NCI-H2029 (cell line): Measurements from ENCODE around the gene CISD3.

Source experiments
- DNase-seq: peaks from one replicate; lab custom pipeline; 2025; lab: John Stamatoyannopoulos, UW

CISD3 gene

DNA sequence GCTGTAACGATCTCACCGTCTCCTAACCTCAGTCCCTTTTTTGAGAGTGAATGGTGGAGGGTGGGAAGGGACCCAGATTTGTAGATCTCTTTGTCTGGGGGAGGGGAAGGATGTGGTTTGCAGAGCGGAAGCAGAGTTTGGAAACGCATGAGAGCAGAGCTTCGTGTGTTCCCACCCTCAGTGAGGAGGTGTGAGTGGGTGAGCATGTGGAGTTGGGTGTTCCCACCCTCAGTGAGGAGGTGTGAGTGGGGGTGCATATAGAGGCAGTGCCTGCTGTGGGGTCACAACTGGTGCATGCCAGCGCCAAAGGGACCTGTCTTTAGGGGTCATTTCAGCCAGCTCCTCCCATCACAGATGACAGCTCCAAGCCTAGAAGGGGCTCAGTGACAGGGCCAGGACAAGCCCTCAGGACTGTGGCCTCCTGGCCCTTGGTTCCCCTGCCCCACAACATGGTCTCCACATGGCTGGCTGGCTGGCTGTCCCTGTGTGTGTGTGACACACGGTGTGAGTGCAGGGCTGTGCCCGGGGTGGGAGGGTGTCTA lies 1.8 kb upstream of the CISD3 start:
- no peak for DNase-seq

GRCh38 chr17:38729368-38729885 lies 714 bp upstream of the CISD3 start:
- no peak for DNase-seq

DNA sequence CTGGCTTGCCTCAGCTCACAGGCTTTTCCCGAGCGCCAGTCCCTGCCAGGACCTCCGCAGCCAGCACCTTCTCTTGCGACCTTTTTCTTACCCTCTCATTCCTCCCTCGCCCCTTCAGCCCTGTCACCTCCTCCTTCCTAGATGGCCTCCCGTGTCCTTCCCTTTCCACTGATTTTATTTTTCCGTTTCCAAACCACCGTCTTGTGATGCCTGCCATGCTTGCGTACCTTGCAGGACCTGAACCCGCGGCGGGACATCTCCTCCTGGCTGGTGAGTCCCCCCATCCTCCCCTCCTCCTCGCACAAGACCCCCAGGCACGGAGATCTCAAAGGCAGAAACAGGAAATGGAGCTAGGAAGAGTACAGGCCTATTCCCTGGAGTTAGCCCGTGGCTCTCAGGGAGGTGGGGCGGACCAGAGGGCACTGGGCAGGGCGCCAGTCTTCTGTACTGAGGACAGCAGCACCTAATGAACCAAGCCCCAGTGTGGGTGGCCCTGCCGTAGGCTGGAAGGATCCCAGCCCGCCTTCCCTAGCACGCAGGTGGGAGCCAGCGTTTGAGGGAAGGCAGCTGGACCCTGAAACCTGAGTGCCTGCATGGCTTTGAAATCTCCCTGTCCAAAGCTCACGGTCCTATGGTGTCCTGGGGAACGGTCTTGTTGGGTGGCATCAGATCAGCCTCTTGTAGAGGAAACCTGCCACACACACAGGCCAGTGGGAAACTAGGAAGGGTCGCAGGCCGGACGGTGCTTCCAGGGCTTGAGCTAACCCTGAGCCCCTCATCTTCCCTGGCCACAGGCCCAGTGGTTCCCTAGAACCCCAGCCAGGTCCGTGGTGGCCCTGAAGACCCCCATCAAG lies 612 bp downstream of the CISD3 start:
- peak; percentile 77 for DNase-seq

DNA sequence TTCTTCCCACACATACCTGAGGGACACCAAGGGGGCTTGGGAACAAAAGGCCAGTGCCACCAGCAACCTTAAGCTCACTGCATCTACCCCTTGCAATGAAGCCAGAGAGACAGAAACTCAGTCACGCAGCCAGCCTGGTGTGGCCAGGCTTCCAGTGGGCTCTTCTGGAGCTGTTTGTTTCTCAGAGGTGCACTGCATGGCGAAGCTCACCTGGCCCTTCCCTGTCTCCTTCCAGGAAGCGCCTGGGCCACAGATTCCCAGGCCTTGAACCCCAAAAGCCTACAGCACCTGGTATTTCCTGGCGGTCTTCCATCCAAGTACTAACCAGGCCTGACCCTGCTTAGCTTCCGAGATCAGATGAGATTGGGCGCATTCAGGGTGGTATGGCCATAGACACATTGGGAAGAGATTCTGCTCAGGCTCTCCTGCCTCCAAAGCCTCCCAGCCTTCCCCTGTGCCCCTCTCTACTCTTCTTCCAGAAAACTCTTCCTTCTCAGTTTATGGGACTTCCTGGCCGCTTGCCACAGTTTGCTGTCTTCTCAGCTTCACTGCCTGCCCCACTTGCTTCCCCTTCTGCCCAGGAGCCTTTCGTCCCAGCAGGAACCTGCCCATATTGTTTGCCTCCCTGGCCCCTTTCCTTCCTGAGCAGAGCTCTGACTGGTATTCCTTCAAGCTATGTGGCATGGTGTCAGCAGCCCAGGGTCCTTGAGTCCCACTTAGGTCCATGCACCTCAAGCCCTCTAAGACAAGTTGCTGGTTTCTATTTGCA lies 1.6 kb downstream of the CISD3 start:
- no peak for DNase-seq

- no peak for DNase-seq
Observed at GRCh38 chr17:38732376-38733281, 2.5 kb downstream of the CISD3 start.

DNA sequence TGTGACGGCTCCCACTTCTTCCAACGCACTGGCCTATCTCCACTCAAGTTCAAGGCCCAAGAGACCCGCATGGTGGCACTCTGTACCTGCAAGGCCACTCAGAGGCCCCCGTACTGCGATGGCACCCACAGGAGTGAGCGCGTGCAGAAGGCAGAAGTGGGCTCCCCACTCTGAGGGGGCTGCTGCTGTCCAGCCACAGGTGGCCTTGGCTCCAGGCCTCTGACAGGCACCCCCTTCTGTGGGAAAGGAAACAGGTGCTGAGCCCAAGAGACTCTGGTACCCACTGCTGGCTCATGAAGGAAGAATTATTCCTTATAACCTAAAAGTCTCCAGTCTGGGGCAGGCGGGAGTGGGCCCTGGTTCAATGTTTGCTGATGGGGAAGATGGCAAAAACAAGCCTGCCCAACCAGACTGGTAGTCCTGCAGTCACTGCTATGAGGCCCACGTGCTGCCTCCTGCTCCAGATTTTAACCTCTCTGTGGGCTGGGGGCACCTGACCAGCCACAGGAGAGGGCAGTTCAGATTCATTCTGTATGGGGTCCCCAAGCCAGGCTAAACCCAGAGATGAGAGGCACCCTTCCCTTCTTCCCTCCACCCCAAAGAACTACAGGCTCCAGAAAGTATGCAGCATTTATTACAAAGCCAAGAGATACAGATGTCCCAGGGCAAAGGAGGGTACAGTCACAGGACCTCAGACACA lies 3.3 kb downstream of the CISD3 start:
- DNase-seq = no peak

DNA sequence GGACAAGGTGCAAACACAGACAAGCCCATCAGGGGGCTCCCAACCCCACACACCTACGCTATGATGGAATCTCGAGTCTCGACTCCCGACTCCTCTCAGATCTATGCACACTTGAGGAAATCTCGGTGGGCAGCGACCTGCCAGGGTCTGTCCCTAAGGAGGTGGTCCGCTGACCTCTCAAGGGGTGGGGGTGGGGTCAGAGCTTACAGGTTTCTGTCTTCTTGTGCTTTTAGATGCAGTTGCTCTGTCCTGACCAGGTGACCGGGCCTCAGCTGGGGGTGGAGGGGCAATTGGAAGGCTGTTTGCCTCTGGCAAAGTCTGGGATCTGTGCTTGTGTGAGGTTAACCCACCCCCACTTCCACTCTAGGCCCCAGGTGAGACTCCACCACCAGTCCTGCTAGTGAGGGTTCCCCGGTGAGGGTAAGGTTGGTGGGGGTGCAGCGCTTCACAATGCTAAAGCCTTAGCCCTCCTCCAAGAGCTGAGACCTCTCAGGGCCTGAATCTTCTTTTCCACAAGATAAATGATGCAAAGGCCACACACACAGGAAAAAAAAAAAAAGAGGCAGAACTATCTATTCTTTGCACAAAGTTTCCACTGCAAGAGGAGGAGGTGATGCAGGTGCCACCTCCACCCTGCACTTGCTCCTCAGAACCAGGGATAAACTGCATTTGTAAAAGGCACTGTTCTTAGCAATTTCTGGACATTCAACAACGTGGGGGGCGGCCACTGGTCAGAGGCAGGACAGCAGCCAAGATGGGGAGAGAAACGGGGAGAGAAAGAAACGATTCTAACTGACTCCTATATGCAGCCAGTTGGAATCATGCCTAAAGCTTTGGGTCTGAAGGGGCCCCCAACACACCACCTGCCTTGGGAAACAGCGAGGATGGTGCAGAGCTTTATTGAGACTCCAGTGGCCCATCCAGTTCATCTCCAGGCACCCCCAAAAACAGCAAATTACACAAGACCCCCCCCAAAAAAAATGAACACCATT lies 4.1 kb downstream of the CISD3 start:
- DNase-seq = no peak

GRCh38 chr17:38735161-38735997 lies 5.2 kb downstream of the CISD3 start:
- DNase-seq = no peak

DNA sequence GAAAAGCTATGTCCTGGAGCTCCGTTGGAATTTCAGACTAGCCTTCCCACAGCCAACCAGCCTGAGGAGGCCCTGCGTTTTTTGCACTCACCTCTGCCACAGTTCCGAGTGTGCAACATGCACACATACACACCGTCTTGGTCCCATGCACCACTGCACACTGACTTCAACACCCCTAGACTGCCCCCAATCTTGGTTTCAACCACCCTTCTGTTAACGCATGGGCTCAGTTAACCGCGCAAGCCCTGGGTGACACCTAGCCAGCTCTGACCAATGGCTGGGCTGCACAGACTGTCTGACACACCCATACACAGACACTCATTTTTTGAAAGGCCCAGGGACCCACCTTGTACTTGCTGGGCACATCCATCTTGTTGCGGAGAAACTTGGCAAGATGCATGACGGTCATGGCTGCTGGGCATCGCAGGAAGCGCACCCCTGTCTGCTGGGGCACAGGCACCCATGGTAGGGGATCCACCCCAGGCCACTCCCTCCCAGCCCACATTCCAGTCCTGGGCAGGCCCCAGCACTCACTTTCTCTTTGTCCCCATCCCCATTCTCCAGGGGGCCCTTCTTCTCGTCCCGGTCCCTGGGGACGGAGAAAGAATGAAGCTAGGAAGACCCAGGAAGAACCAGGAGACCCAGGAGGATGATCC lies 8.0 kb downstream of the CISD3 start:
- DNase-seq = no peak

DNA sequence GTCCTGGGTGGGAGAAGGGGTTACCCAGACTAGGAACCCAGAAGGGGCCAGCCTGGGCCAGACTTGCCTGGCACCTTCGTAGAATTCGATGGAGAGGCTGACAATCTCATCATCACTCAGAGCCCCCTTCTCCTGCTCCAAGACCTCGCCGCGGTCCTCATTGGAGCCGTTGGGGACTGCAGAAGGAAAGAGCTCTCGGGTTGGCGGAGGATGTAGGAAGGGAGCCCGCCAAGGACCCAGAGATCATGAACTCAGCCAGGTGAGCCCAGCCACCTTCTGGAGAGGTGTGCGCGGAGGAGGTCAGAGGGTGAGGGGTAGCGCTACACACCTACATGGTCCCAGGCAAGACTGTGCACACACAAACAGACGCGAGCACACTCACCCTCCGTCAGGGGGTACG lies 8.5 kb downstream of the CISD3 start:
- DNase-seq = no peak

- no peak for DNase-seq
Observed at GRCh38 chr17:38739305-38739704, 9.2 kb downstream of the CISD3 start.

DNA sequence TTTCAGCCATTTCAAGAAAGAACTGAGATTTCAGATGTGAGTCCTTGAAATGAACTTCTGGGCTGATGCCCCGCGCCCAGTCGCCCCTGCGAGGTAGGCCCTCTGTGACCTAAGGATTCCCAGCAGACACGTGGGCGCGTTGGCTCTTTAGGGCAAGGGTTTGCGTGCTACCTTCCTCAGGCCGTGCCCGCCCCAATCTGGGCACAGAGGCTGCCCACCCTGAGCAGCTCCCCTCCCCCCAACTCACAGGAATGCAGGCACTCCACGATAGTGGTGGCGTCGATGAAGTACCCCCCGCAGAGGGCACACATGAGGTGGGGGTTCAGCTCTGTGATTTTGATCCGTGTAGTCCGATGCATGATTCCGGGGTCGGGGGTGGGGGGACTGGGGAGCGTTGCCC lies 9.9 kb downstream of the CISD3 start:
- no peak for DNase-seq

DNA sequence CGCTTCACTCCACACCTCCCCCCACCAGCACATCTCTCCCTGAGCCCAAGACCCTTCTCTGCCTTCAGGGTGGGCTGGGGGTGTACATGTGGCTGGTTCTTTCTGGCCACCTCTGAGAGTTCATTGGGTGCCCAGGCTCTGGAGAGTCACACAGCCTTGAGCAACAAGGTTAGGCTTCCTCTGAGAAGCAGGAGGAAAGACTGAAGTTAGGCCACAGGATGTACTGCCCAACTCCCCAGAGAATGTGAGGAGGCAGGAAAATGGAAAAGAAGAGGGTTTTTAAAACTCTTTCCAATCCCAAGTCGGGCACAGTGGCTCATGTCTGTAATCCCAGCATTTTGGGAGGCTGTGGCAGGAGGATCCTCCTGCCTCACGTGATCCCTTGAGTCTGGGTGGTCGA lies 10.7 kb downstream of the CISD3 start:
- DNase-seq = no peak

DNA sequence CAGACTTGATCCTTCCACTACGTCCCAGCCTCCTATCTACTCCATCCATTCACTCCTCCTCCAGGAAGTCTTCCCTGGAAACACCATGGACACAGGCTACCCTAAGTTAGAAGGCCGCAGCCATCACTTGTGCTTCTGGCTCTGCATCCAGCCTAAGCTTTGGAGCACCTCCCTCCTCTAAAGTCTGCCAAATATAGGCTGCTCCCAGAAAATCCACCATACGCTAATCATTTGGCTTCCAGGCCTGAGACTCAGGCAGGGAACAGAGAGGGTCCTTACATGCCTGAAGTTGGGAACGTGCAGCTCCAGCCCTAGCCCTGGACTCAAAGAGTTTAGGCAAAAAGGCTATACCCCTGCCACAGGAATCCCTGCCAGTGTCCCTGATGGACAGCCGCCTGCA lies 11.3 kb downstream of the CISD3 start:
- DNase-seq = no peak

- DNase-seq = peak; percentile 29
Observed at GRCh38 chr17:38741921-38742410, 11.8 kb downstream of the CISD3 start.

- peak; percentile 85 for DNase-seq
Observed at GRCh38 chr17:38742411-38743308, 12.5 kb downstream of the CISD3 start.

DNA sequence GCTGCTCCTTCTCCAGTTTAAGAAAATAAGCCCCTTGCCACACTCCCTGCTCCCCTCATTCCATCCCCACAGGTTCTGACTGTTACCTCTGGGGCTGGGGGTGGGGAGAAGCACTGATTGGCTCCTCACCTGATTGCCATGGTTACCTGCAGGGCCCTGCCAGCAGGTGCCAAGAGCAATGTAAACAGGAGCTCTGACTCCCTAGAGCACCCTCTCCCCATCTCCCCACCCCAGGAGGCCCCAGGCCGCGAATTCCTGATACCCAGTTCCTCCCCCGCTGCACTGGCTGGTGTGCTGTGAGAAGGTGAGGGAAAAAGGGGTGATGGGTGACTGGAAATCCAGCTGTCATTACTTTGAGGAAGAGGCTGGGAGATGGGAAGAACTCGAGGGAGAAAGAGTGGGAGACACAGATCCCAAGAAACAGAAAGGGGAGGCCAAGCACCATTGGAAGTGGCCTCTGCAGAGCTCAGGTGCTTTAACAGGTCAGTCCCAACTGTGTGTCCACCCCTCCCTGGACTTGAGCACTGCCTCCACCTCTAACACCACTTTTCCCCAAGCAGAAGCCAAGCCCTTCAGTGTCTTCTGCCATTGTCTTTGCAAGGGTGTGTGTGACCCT lies 13.5 kb downstream of the CISD3 start:
- DNase-seq = peak; percentile 34
